Esophagus muscularis mucosa (tissue), 3 donors: ENCODE measurements around the gene CPNE6.

ENCODE experiments used
- POLR2AphosphoS5 ChIP-seq, 2 donors: sonication (generic); formaldehyde crosslinking; IDR thresholded peaks; one replicate each; pipeline ENCODE4 v1.6.1; 2017; ENCODE audit warnings: antibody characterized with exemption in 2 of 2
- TF ChIP-seq, protein P1 (sequence below), 3 experiments: fragments of 200-600 bp in 2 of 3; fragments of 450-650 bp in 1 of 3; sonication (generic) in 2 of 3; IDR thresholded peaks; one replicate each; pipeline ENCODE4 v1.5.1; 2017 to 2019; ENCODE audit warnings: antibody characterized with exemption in 3 of 3, mild to moderate bottlenecking in 2 of 3, moderate library complexity in 1 of 3

- TF ChIP-seq, protein P1, sequence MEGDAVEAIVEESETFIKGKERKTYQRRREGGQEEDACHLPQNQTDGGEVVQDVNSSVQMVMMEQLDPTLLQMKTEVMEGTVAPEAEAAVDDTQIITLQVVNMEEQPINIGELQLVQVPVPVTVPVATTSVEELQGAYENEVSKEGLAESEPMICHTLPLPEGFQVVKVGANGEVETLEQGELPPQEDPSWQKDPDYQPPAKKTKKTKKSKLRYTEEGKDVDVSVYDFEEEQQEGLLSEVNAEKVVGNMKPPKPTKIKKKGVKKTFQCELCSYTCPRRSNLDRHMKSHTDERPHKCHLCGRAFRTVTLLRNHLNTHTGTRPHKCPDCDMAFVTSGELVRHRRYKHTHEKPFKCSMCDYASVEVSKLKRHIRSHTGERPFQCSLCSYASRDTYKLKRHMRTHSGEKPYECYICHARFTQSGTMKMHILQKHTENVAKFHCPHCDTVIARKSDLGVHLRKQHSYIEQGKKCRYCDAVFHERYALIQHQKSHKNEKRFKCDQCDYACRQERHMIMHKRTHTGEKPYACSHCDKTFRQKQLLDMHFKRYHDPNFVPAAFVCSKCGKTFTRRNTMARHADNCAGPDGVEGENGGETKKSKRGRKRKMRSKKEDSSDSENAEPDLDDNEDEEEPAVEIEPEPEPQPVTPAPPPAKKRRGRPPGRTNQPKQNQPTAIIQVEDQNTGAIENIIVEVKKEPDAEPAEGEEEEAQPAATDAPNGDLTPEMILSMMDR (IDR thresholded peaks at IDR 0.05) = no peak
- TF ChIP-seq POLR2AphosphoS5 (IDR thresholded peaks at IDR 0.05) = no peak
Observed at GRCh38 chr14:24088095-24088494, 16.7 kb downstream of the CPNE6 start.
